HG02885 (cell line): ENCODE results near the gene HDLBP.

Experiments used
- ATAC-seq: cut with Tn5 transposase; IDR thresholded peaks from one replicate; pipeline ENCODE4 v1.9.1; 2021; ENCODE audit warnings: mild to moderate bottlenecking; ENCODE audit not compliant: unreplicated experiment, poor library complexity

The HDLBP gene

GRCh38 chr2:241232736-241233575 is 82.5 kb downstream of the HDLBP start:
- ATAC-seq: no peak

GRCh38 chr2:241230435-241230834 is 85.0 kb downstream of the HDLBP start:
- no peak for ATAC-seq

GRCh38 chr2:241229563-241230401 is 85.7 kb downstream of the HDLBP start:
- ATAC-seq: no peak

GRCh38 chr2:241228860-241229516 is 86.5 kb downstream of the HDLBP start:
- ATAC-seq: no peak

GRCh38 chr2:241228081-241228859 is 87.2 kb downstream of the HDLBP start:
- ATAC-seq: no peak

GRCh38 chr2:241227594-241227993 is 87.9 kb downstream of the HDLBP start:
- ATAC-seq: no peak

- no peak for ATAC-seq
Observed at GRCh38 chr2:241226723-241227572, 88.5 kb downstream of the HDLBP start.

- ATAC-seq: no peak
Observed at GRCh38 chr2:241225983-241226382, 89.5 kb downstream of the HDLBP start.

- ATAC-seq: no peak
Observed at GRCh38 chr2:241225545-241225944, 89.9 kb downstream of the HDLBP start.

- ATAC-seq: no peak
Observed at GRCh38 chr2:241224851-241225438, 90.5 kb downstream of the HDLBP start.

- ATAC-seq: no peak
Observed at GRCh38 chr2:241224018-241224850, 91.2 kb downstream of the HDLBP start.

GRCh38 chr2:241223211-241224017 is 92.1 kb downstream of the HDLBP start:
- no peak for ATAC-seq

GRCh38 chr2:241219856-241220356 is 95.6 kb downstream of the HDLBP start:
- no peak for ATAC-seq

GRCh38 chr2:241219030-241219382 is 96.5 kb downstream of the HDLBP start:
- no peak for ATAC-seq

- peak; percentile 46 for ATAC-seq
Observed at GRCh38 chr2:241218131-241219029, 97.1 kb downstream of the HDLBP start.
